Right lobe of liver (tissue), 6 donors: ENCODE data around the gene UXS1. TPM values are rescaled to one million over a fixed set of nuclear protein-coding genes. Genes with fewer than 3 reads are reported as not detected.

Experiments
- ATAC-seq, 4 donors: fragments of 200-7000 bp; cut with Tn5 transposase; one replicate each; pipeline ENCODE4 v1.9.1; 2020; ENCODE audit warnings: mild to moderate bottlenecking in 4 of 4, moderate library complexity in 4 of 4
- DNase-seq, 3 donors: peaks; one replicate each; pipeline ENCODE4 v3.0.0-alpha.2; 2020
- H3K27ac ChIP-seq, 3 donors: fragments of 200-600 bp; one replicate each; pipeline ENCODE4 v1.8.0; 2022
- H3K27me3 ChIP-seq, 2 donors: fragments of 200-600 bp; one replicate each; pipeline ENCODE4 v1.8.0; 2022
- H3K36me3 ChIP-seq, 4 donors: fragments of 200-600 bp; sonication (generic) in 1 of 4; one replicate each; pipeline versions ENCODE4 v1.5.1 to v1.8.0; 2017 to 2022; ENCODE audit warnings: control low read depth in 1 of 4
- H3K4me1 ChIP-seq, 4 donors: fragments of 200-600 bp; sonication (generic) in 1 of 4; one replicate each; pipeline versions ENCODE4 v1.5.1 to v1.8.0; 2017 to 2022; ENCODE audit warnings: control low read depth in 1 of 4
- H3K4me3 ChIP-seq, 3 donors: fragments of 200-600 bp; one replicate each; pipeline ENCODE4 v1.8.0; 2022
- H3K9me3 ChIP-seq, 4 donors: fragments of 200-600 bp; sonication (generic) in 1 of 4; one replicate each; pipeline versions ENCODE4 v1.5.1 to v1.8.0; 2017 to 2022; ENCODE audit warnings: control low read depth in 1 of 4
- CTCF ChIP-seq, 4 donors: fragments of 200-600 bp in 3 of 4; fragments of 450-650 bp in 1 of 4; IDR thresholded peaks; one replicate each; pipeline versions ENCODE4 v1.5.1 to v1.8.0; 2016 to 2022; ENCODE audit warnings: antibody characterized with exemption in 4 of 4, mild to moderate bottlenecking in 2 of 4
- POLR2A ChIP-seq: fragments of 450-650 bp; IDR thresholded peaks from one replicate; pipeline ENCODE4 v1.6.1; 2017; ENCODE audit warnings: antibody characterized with exemption, mild to moderate bottlenecking
- WGBS: methylation state at CpG from one replicate; pipeline ENCODE4 v1.1.6; 2018; ENCODE audit warnings: low coverage, low lambda C conversion rate; ENCODE audit not compliant: insufficient coverage; ENCODE audit errors: missing lambda C conversion rate; 5-methylcytosine and 5-hydroxymethylcytosine counted together
- intact Hi-C, 2 donors: fragments of 100-400 bp; cut with DNase I; formaldehyde crosslinking; loops; one replicate each; pipeline versions ENCODE4 v1.11.2 to v1.14.1; 2022
- total RNA-seq, 6 experiments: library from RNA; depleted of rRNA in 2 of 6; stranded (reverse); fragments of >200 nt in 2 of 6; fragmentation: NEBNext Ultra II Directional in 3 of 6; extraction: Animal tissue kit (Norgen Biotek cat#: 25700) in 3 of 6; gene quantifications; one replicate each; pipeline versions ENCODE4 v1.1.0 to v1.2.4, GENCODE V29; 2016 to 2023
- donor health status: DM: no; HTN: yes; CAD: no.
- donor health status: DM: no; HTN: no; CAD: no.
- donor health status: DM: no; HTN: no; CAD: no.
- donor health status: DM: no; HTN: yes; CAD: no.
- donor health status: DM: no; HTN: yes; CAD: no.

UXS1 gene
- total RNA-seq, 6 experiments from 2014 or later, result 8.2 to 56.2 (median 14.0) TPM

- Histone ChIP-seq H3K4me3 (no peak overlapping the region), H3K36me3 (no peaks in the 10 kb centered on the region), H3K4me1 (no peaks in the 10 kb centered on the region), H3K27me3 (no peaks in the 10 kb centered on the region), H3K9me3 (no peaks in the 10 kb centered on the region), H3K27ac (no peak overlapping the region)
- DNase-seq (no peak), ATAC-seq (no peak)
- 79% methylated on average over 5 of the region's 12 CpGs for WGBS
- intact Hi-C loops, result no loop called here
- no peak for TF ChIP-seq CTCF (IDR thresholded peaks at IDR 0.05)
- TF ChIP-seq POLR2A, result no peak
These were observed 139.0 kb downstream of the UXS1 start for GRCh38 chr2:106054880-106055655.

DNA sequence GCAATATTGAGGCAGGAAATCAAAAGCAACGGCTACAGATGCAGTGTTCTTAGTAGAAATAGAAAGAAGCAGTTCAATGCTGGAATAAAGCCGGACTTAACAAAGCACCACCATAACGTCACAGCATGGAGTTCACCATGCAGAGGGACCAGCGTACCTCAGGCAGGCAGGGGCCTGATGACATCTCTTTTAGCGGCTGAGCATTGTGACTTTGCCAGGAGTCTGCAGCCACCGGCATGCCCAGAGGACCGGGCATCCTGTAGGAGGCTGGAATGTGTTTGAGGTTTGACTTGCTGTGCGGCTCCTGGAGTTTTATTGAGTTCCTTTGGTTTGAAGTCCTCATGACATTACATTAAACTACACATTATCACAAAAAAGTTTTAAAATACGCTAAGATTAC lies 139.8 kb downstream of the UXS1 start:
- ATAC-seq (no peak), DNase-seq (no peak)
- 81% methylated on average over 3 of the region's 9 CpGs for WGBS
- Histone ChIP-seq H3K4me3 (no peak overlapping the region), H3K27ac (no peak overlapping the region), H3K9me3 (no peaks in the 10 kb centered on the region), H3K27me3 (no peaks in the 10 kb centered on the region), H3K4me1 (no peaks in the 10 kb centered on the region), H3K36me3 (no peaks in the 10 kb centered on the region)
- intact Hi-C loops, result no loop called here
- TF ChIP-seq POLR2A (no peak), CTCF (IDR thresholded peaks at IDR 0.05) (no peak)

DNA sequence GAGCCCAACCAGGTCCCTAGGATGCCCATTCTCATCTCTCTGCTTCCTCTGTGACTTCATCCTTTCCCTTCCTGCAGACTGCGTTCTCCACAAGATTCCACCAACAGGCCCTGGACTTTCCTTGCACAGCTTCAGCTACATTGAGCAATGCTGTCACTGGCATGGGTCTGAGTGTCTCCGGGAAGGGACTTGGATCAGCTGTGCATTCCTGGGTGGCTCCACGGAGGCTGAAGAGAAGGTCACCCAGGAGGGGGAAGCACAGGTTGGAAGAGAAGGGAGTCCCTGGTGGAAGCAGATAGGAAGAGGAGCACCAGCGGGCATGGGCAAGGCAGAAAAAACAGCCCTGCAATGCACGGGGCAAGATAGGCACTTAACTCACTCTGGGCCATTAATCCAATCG lies 140.5 kb downstream of the UXS1 start:
- intact Hi-C loops, result no loop called here
- ATAC-seq, result no peak

GRCh38 chr2:106053116-106053515 lies 141.0 kb downstream of the UXS1 start:
- TF ChIP-seq CTCF (IDR thresholded peaks at IDR 0.05), result no peak
- no peak for TF ChIP-seq POLR2A
- WGBS, result 68% methylated on average over 2 of the region's 2 CpGs
- DNase-seq (no peak), ATAC-seq (no peak)
- intact Hi-C loops, result no loop called here
- no peak overlapping the region for H3K4me3 ChIP-seq
- no peaks in the 10 kb centered on the region for H3K36me3 ChIP-seq
- H3K27me3 ChIP-seq, result no peaks in the 10 kb centered on the region
- no peaks in the 10 kb centered on the region for H3K4me1 ChIP-seq
- no peaks in the 10 kb centered on the region for H3K9me3 ChIP-seq
- no peak overlapping the region for H3K27ac ChIP-seq

More for the DNA sequence above, 140.5 kb downstream of the UXS1 start:
- Histone ChIP-seq H3K4me1 (no peaks in the 10 kb centered on the region), H3K36me3 (no peaks in the 10 kb centered on the region), H3K9me3 (no peaks in the 10 kb centered on the region), H3K4me3 (no peak overlapping the region), H3K27me3 (no peaks in the 10 kb centered on the region), H3K27ac (no peak overlapping the region)
- DNase-seq, result no peak
- TF ChIP-seq CTCF (IDR thresholded peaks at IDR 0.05), result no peak
- no peak for TF ChIP-seq POLR2A
- 81% methylated on average over 5 of the region's 6 CpGs for WGBS
